Measurements from ENCODE around the gene PRPF31. TPM values are rescaled to one million over a fixed set of nuclear protein-coding genes. Genes with fewer than 3 reads are reported as not detected.
A peak's percentile ranks its signal among the peaks of the same experiment; 100 is the strongest.
"Not testable (repeated sequence)": the region's sequence is repeated elsewhere in the genome, so short reads cannot be mapped to it uniquely, and the experiment has no call there.

PRPF31 gene
- 100 to 1,000 TPM in 1 of 2 experiments, 10 to 100 TPM in 1; 85.5 to 115 TPM for total RNA-seq

DNA sequence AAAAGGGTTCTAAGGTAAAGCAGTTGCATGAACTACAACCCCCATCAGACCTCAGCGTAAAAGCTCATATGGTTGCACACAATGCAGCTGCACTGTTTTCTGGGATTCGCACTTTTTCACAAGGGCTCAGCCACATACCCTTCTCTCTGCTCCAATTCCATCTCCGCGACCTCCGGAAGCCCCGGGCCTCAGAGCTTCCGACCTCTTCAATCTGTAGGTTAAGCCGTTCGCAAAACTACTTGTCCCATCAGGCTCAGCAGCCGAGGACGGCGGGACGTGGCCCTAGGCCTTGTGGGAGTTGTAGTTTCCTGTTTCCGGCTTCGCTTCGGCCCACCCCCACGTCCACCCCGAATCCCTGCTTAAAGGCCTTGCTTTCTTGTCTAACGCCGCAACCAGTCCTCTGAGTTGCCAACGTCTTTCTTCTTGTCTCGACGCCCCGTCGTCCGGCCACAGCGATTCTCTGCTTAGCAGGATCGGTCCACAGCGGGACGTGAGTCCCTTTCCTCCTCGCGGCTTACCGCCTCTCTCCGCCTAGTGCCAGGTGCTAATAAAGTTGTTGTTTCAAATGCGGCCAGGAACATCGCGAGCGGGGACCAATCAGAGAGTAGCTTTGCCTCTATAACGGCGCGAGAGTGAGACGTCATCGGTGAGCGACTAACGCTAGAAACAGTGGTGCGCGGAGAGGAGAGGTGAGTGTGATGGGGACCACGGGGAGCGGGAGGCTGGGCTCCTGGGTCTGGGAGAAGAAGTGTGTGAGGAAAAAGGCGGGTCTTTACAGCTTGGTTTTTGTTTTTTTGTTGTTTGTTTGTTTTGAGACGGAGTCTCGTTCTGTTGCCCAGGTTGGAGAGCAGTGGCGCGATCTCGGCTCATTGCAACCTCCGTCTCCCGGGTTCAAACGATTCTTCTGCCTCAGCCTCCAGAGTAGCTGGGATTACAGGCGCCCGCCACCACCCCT lies at the start of gene PRPF31, which contains the start of gene TFPT:
Gene PRPF31, plus strand, starts transcription at position 646 of the 955 bp plus-strand sequence. CDS start 2,525 bp downstream, outside the sequence.
Gene TFPT, minus strand, starts transcription at position 549 of the 955 bp plus-strand sequence. Its CDS starts 388 bp downstream, at position 161.
- ATAC-seq (peak; percentile 94), DNase-seq (peak; percentile 97)
- H3K4me3 Mint-ChIP-seq = peak within 1 kb of the TSS; percentile 83
- H3K27me3 Mint-ChIP-seq = no peaks in the 10 kb centered on the region
- H3K4me1 Mint-ChIP-seq = peaks cover 25% of the 10 kb centered on the region
- H3K27ac Mint-ChIP-seq = peak within 1 kb of the TSS; percentile 96
- POLR2A ChIA-PET = interaction anchor here (0.7 to 3.5 kb wide), 8 partner anchors 12 to 348 kb away, joined by 3 to 32 read pairs (median 8); partner anchors contain the start of genes CNOT3, LENG9, MBOAT7 and NDUFA3
- no peaks in the 10 kb centered on the region for H3K9me3 Mint-ChIP-seq (ENCODE audit: low read depth)
- intact Hi-C loops (cut with DNase I, micrococcal nuclease) = loop anchor here (1.0 to 5.0 kb wide), 12 partner anchors 13 to 1013 kb away; partner anchors contain the start of genes CNOT3 (in 2 of the 2), LENG1 (in 2 of the 2), NDUFA3 (in 2 of the 2) and LENG8 (in 1 of the 2)
- H3K36me3 Mint-ChIP-seq (ENCODE audit: low read depth) = peaks cover 43% of the 10 kb centered on the region
- CTCF ChIA-PET = interaction anchor here (1.0 to 1.4 kb wide), 4 partner anchors 13 to 74 kb away, joined by 3 to 4 read pairs (median 4); partner anchors contain the start of genes CNOT3, MBOAT7 and NDUFA3

DNA sequence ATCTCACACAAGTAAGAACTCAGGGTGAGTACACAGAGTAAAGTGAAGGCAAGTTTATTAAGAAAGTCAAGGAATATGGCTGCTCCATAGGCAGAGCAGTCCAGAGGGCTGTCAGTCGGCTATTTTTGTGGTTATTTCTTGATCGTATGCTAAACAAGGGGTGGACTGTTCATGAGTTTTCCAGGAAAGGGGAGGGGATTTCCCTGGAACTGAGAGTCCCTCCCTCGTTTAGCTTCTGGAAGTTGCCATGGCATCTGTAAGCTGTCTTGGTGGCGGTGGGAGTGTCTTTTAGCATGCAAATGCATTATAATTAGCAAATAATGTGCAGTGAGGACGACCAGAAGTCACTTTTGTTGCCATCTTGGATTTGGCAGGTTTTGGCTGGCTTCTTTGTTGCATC lies 46.1 kb upstream of the PRPF31 start:
- POLR2A ChIA-PET = no interaction called here
- no peak for DNase-seq
- H3K27ac Mint-ChIP-seq = no peak overlapping the region
- H3K36me3 Mint-ChIP-seq (ENCODE audit: low read depth) = no peaks in the 10 kb centered on the region
- CTCF ChIA-PET = no interaction called here
- H3K27me3 Mint-ChIP-seq = peaks cover 9% of the 10 kb centered on the region
- no peaks in the 10 kb centered on the region for H3K9me3 Mint-ChIP-seq (ENCODE audit: low read depth)
- ATAC-seq = no peak
- H3K4me1 Mint-ChIP-seq = no peaks in the 10 kb centered on the region
- intact Hi-C loops (cut with DNase I, micrococcal nuclease) = no loop called here
- H3K4me3 Mint-ChIP-seq = no peak overlapping the region

- H3K36me3 Mint-ChIP-seq (ENCODE audit: low read depth) = no peaks in the 10 kb centered on the region
- DNase-seq (no peak), ATAC-seq (no peak)
- peaks cover 2% of the 10 kb centered on the region for H3K27me3 Mint-ChIP-seq
- POLR2A ChIA-PET = no interaction called here
- no peaks in the 10 kb centered on the region for H3K4me1 Mint-ChIP-seq
- H3K27ac Mint-ChIP-seq = no peak overlapping the region
- H3K9me3 Mint-ChIP-seq (ENCODE audit: low read depth) = no peaks in the 10 kb centered on the region
- intact Hi-C loops (cut with DNase I, micrococcal nuclease) = no loop called here
- CTCF ChIA-PET = no interaction called here
- H3K4me3 Mint-ChIP-seq = no peak overlapping the region
These were observed 41.7 kb upstream of the PRPF31 start for GRCh38 chr19:54073829-54074228.

GRCh38 chr19:54074851-54075250 lies 40.7 kb upstream of the PRPF31 start:
- ATAC-seq = no peak
- no peak for DNase-seq
- CTCF ChIA-PET = no interaction called here
- no peak overlapping the region for H3K4me3 Mint-ChIP-seq
- H3K36me3 Mint-ChIP-seq (ENCODE audit: low read depth) = no peaks in the 10 kb centered on the region
- no peak overlapping the region for H3K27ac Mint-ChIP-seq
- POLR2A ChIA-PET = no interaction called here
- H3K4me1 Mint-ChIP-seq = no peaks in the 10 kb centered on the region
- peaks cover 2% of the 10 kb centered on the region for H3K27me3 Mint-ChIP-seq
- intact Hi-C loops (cut with DNase I, micrococcal nuclease) = no loop called here
- H3K9me3 Mint-ChIP-seq (ENCODE audit: low read depth) = peaks cover 2% of the 10 kb centered on the region

DNA sequence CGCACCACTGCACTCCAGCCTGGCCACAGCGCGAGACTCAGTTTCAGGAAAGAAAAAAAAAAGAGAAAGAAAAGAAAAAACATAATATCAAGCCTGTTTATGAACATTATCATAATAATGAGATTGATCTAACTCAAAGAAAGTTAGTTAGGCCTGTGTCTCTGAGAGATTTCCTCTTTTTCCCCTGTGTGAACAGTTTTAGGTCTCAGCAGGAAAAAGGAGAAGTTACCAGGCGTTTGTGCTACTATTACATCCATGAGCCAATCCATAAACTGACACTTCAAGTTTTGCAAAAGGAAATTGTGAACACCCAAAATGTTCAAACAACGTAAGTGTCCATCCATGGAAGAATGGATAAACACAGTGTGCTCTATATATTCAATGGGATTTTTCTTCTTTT lies 38.2 kb upstream of the PRPF31 start:
- CTCF ChIA-PET = no interaction called here
- H3K27me3 Mint-ChIP-seq = no peaks in the 10 kb centered on the region
- intact Hi-C loops (cut with DNase I, micrococcal nuclease) = no loop called here
- no peak overlapping the region for H3K27ac Mint-ChIP-seq
- no peaks in the 10 kb centered on the region for H3K36me3 Mint-ChIP-seq (ENCODE audit: low read depth)
- H3K4me1 Mint-ChIP-seq = no peaks in the 10 kb centered on the region
- no peak for DNase-seq
- no peak overlapping the region for H3K4me3 Mint-ChIP-seq
- ATAC-seq = no peak
- H3K9me3 Mint-ChIP-seq (ENCODE audit: low read depth) = peaks cover 4% of the 10 kb centered on the region
- POLR2A ChIA-PET = no interaction called here

GRCh38 chr19:54081032-54081431 lies 34.5 kb upstream of the PRPF31 start, which contains the start of gene TARM1:
Gene TARM1 (minus strand): TSS chr19:54081365. CDS start chr19:54081340, 25 bp downstream.
- Mint-ChIP-seq H3K27ac (no peak within 1 kb of the TSS), H3K4me3 (no peak within 1 kb of the TSS), H3K27me3 (peaks cover 5% of the 10 kb centered on the region), H3K4me1 (no peaks in the 10 kb centered on the region), H3K36me3 (ENCODE audit: low read depth) (peaks cover 2% of the 10 kb centered on the region), H3K9me3 (ENCODE audit: low read depth) (peaks cover 10% of the 10 kb centered on the region)
- CTCF ChIA-PET = no interaction called here
- no peak for ATAC-seq
- DNase-seq = no peak
- POLR2A ChIA-PET = no interaction called here
- intact Hi-C loops (cut with DNase I, micrococcal nuclease) = no loop called here

GRCh38 chr19:54084410-54084809 lies 31.1 kb upstream of the PRPF31 start:
- ChIA-PET POLR2A (no interaction called here), CTCF (interaction anchor here (0.6 kb wide), 1 partner anchor 326 kb away, joined by 3 read pairs; no protein-coding TSS in a partner anchor)
- no peak overlapping the region for H3K4me3 Mint-ChIP-seq
- no peak for ATAC-seq
- H3K27ac Mint-ChIP-seq = no peak overlapping the region
- no peaks in the 10 kb centered on the region for H3K4me1 Mint-ChIP-seq
- H3K27me3 Mint-ChIP-seq = peaks cover 5% of the 10 kb centered on the region
- no peak for DNase-seq
- H3K36me3 Mint-ChIP-seq (ENCODE audit: low read depth) = peaks cover 2% of the 10 kb centered on the region
- intact Hi-C loops (cut with DNase I, micrococcal nuclease) = no loop called here
- peaks cover 10% of the 10 kb centered on the region for H3K9me3 Mint-ChIP-seq (ENCODE audit: low read depth)

DNA sequence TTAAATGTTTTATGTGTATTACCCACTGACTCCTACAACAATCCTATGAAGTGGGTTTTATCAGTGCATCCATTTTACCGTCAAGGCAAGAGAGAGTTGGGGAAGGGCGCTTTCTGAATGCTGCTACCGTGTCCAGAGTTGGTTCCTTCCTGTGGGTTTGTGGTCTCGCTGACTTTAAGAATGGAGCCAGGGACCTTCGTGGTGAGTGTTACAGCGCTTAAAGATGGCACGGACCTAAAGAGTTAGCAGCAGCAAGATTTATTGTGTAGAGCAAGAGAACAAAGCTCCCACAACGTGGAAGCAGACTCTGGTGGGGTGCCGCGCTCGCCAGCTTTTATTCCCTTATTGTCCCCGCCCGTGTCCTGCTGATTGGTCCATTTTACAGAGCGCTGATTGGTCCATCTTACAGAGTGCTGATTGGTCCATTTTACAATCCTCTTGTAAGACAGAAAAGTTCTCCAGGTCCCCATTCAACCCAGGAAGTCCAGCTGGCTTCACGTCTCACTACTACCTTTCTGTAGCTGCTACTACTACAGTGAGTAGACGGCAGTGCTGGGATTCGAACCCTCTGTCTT lies 21.0 kb upstream of the PRPF31 start:
- ChIA-PET POLR2A (interaction anchor here (0.9 kb wide), 1 partner anchor 114 kb away, joined by 5 read pairs; no protein-coding TSS in a partner anchor), CTCF (interaction anchor here (0.6 to 1.1 kb wide), 6 partner anchors 42 to 325 kb away, joined by 3 to 4 read pairs (median 3); no protein-coding TSS in a partner anchor)
- H3K27me3 Mint-ChIP-seq = peaks cover 22% of the 10 kb centered on the region
- H3K36me3 Mint-ChIP-seq (ENCODE audit: low read depth) = no peaks in the 10 kb centered on the region
- DNase-seq (no peak), ATAC-seq (no peak)
- no peak overlapping the region for H3K4me3 Mint-ChIP-seq
- H3K27ac Mint-ChIP-seq = no peak overlapping the region
- intact Hi-C loops (cut with DNase I, micrococcal nuclease) = no loop called here
- H3K4me1 Mint-ChIP-seq = peaks cover 8% of the 10 kb centered on the region
- peaks cover 4% of the 10 kb centered on the region for H3K9me3 Mint-ChIP-seq (ENCODE audit: low read depth)

- DNase-seq (no peak), ATAC-seq (no peak)
- peaks cover 4% of the 10 kb centered on the region for H3K9me3 Mint-ChIP-seq (ENCODE audit: low read depth)
- peaks cover 22% of the 10 kb centered on the region for H3K27me3 Mint-ChIP-seq
- no peaks in the 10 kb centered on the region for H3K36me3 Mint-ChIP-seq (ENCODE audit: low read depth)
- H3K4me1 Mint-ChIP-seq = peaks cover 8% of the 10 kb centered on the region
- H3K27ac Mint-ChIP-seq = no peak overlapping the region
- intact Hi-C loops (cut with DNase I, micrococcal nuclease) = no loop called here
- ChIA-PET CTCF (interaction anchor here (0.6 to 1.1 kb wide), 4 partner anchors 211 to 324 kb away, joined by 3 to 6 read pairs (median 3); no protein-coding TSS in a partner anchor), POLR2A (no interaction called here)
- H3K4me3 Mint-ChIP-seq = peak overlapping the region; percentile 53
These were observed 20.3 kb upstream of the PRPF31 start for GRCh38 chr19:54095136-54095858.

DNA sequence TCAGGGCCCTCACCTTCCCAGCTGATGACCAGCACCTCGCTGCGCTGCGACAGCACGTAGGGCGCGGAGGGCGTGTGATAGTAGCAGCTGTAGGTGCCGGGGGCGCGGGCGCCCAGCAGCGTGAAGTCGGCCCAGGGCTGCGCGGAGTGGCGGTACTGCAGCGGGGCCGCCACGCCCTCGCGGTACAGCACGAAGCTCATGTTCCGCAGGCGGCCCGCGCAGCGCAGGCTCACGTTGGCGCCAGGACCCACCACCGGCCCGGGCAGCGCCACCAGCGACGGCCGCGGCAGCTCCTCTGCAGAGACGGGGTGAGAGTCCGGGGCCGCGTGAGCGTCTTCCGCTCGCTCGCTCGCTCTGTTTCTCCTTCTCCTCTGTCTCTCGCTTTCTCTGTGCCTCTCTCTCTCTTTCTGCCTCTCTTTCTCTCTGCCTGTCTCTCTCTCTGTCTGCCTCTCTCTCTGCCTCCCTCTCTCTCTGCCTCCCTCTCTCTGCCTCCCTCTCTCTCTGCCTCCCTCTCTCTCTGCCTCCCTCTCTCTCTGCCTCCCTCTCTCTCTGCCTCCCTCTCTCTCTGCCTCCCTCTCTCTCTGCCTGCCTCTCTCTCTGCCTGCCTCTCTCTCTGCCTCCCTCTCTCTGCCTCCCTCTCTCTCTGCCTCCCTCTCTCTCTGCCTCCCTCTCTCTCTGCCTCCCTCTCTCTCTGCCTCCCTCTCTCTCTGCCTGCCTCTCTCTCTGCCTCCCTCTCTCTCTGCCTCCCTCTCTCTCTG lies 19.5 kb upstream of the PRPF31 start:
- H3K4me1 Mint-ChIP-seq; H3K27ac Mint-ChIP-seq; POLR2A ChIA-PET; H3K9me3 Mint-ChIP-seq (ENCODE audit: low read depth); intact Hi-C loops (cut with DNase I, micrococcal nuclease); H3K36me3 Mint-ChIP-seq (ENCODE audit: low read depth): not testable (repeated sequence)
- Mint-ChIP-seq H3K27me3 (peaks cover 22% of the 10 kb centered on the region), H3K4me3 (peak overlapping the region; percentile 53)
- DNase-seq (peak; percentile 69), ATAC-seq (peak; percentile 71)
- CTCF ChIA-PET = interaction anchor here (0.7 to 0.9 kb wide), 2 partner anchors 302 to 579 kb away, joined by 3 to 6 read pairs; no protein-coding TSS in a partner anchor
